ENCODE data around the gene RPP38.

Gene RPP38

DNA sequence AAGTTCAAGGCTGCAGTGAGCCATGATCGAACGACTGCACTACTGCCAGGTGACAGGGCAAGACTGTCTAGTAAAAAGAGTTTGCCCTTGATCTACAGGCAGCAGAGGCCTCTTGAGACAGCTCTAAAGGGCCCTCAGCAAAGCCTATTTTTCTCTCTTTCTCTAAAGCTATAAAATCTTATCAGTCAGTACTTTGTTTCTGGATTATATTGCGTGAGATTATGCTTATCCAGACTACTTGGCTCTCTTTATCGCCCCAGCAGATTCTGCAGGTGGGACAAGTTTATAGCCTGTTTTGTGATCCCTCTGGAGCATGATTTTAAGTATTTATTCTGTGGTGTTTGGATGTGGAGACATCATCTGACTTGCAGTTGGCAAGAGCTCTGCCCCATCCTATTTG, 2.7 kb downstream of the RPP38 start:
- H3K4me3 ChIP-seq (ENCODE audit: control insufficient read depth, low read depth, low read length), result no peak overlapping the region
- DNase-seq (ENCODE audit: low read depth), result no peak
- TF ChIP-seq, protein P1, sequence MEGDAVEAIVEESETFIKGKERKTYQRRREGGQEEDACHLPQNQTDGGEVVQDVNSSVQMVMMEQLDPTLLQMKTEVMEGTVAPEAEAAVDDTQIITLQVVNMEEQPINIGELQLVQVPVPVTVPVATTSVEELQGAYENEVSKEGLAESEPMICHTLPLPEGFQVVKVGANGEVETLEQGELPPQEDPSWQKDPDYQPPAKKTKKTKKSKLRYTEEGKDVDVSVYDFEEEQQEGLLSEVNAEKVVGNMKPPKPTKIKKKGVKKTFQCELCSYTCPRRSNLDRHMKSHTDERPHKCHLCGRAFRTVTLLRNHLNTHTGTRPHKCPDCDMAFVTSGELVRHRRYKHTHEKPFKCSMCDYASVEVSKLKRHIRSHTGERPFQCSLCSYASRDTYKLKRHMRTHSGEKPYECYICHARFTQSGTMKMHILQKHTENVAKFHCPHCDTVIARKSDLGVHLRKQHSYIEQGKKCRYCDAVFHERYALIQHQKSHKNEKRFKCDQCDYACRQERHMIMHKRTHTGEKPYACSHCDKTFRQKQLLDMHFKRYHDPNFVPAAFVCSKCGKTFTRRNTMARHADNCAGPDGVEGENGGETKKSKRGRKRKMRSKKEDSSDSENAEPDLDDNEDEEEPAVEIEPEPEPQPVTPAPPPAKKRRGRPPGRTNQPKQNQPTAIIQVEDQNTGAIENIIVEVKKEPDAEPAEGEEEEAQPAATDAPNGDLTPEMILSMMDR (conservative IDR thresholded peaks at IDR 0.05; ENCODE audit: control insufficient read depth, insufficient read depth, low read depth, low read length), result no peak

GRCh38 chr10:15103513-15103912, 6.4 kb downstream of the RPP38 start:
- TF ChIP-seq, protein P1 (conservative IDR thresholded peaks at IDR 0.05; ENCODE audit: control insufficient read depth, insufficient read depth, low read depth, low read length), result no peak
- no peak for DNase-seq (ENCODE audit: low read depth)
- H3K4me3 ChIP-seq (ENCODE audit: control insufficient read depth, low read depth, low read length), result no peak overlapping the region

GRCh38 chr10:15106352-15107013, 9.3 kb downstream of the RPP38 start:
- DNase-seq (ENCODE audit: low read depth), result peak; percentile 75
- TF ChIP-seq, protein P1 (conservative IDR thresholded peaks at IDR 0.05; ENCODE audit: control insufficient read depth, insufficient read depth, low read depth, low read length), result peak; percentile 97
- no peak overlapping the region for H3K4me3 ChIP-seq (ENCODE audit: control insufficient read depth, low read depth, low read length)

GRCh38 chr10:15112657-15113056, 15.5 kb downstream of the RPP38 start:
- no peak for DNase-seq (ENCODE audit: low read depth)
- TF ChIP-seq, protein P1 (conservative IDR thresholded peaks at IDR 0.05; ENCODE audit: control insufficient read depth, insufficient read depth, low read depth, low read length), result no peak
- H3K4me3 ChIP-seq (ENCODE audit: control insufficient read depth, low read depth, low read length), result no peak overlapping the region

- no peak for DNase-seq (ENCODE audit: low read depth)
- H3K4me3 ChIP-seq (ENCODE audit: control insufficient read depth, low read depth, low read length), result no peak overlapping the region
- TF ChIP-seq, protein P1 (conservative IDR thresholded peaks at IDR 0.05; ENCODE audit: control insufficient read depth, insufficient read depth, low read depth, low read length), result no peak
These were observed 16.6 kb downstream of the RPP38 start for GRCh38 chr10:15113766-15114165.

GRCh38 chr10:15116225-15116624, 19.1 kb downstream of the RPP38 start:
- H3K4me3 ChIP-seq (ENCODE audit: control insufficient read depth, low read depth, low read length), result no peak overlapping the region
- TF ChIP-seq, protein P1 (conservative IDR thresholded peaks at IDR 0.05; ENCODE audit: control insufficient read depth, insufficient read depth, low read depth, low read length), result no peak
- DNase-seq (ENCODE audit: low read depth), result no peak

DNA sequence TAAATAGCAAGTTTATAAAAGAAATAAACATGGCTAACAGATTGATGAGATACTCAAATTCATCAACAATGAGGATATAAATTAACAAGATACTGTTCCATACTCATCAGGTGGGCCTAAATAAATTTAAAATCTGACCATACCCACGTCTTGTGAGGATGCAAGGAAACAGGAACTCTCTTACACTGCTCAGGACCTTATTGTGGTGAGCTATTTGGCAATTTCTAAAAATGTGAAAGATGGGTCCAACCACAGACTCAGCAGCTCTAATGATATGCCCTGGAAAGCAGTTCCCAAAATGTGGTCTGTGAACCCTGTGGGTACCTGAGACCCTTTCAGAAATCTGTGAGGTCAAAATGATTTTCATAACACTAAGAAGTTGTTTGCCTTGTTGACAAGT, 21.5 kb downstream of the RPP38 start:
- TF ChIP-seq, protein P1 (conservative IDR thresholded peaks at IDR 0.05; ENCODE audit: control insufficient read depth, insufficient read depth, low read depth, low read length), result no peak
- no peak for DNase-seq (ENCODE audit: low read depth)

More for the DNA sequence above, 21.5 kb downstream of the RPP38 start:
- H3K4me3 ChIP-seq (ENCODE audit: control insufficient read depth, low read depth, low read length), result no peak overlapping the region
